Measurements from ENCODE around the gene STK17A.

The STK17A gene

DNA sequence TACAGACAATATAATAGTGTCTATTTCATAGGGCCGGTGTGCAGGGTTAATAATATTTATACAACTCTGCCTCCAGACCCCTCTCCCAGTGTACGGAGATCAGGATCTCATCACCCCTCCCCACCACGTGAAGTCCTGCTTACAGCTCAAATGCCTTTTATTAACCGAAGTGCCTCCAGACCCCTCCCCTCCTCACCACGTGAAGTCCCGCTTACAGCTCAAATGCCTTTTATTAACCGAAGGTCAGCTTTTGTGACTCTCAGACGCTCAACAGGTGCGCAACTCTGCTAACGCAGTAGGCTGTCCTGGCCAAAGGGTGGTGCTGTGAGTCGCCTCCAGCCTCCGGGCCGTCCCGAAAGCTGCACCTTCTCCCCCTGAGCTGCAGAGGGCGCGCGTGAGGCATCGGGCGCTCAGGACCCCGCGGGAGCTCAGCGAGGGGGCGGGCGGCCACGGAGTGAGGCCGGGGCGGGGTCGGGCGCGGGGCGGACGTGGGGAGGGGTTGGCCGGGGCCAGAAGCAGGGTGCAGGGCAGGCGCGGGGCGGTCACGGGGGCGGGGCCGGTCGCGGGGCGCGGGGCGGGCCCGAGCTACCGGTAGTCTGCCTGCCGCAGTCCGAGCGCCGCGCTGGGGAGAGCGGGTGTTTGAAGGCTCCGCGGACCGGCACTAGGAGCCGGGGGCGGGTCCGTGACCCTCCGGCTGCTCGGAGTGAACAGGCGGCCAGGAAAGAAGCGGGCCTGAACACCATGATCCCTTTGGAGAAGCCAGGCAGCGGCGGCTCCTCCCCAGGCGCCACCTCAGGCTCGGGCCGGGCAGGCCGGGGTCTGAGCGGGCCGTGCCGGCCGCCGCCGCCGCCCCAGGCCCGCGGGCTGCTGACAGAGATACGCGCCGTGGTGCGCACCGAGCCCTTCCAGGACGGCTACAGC is at the start of gene STK17A:
Gene STK17A, plus strand, starts transcription at position 606 of the 921 bp plus-strand sequence. Its CDS starts 136 bp downstream, at position 742.
- DNase-seq (ENCODE audit: insufficient read length, low spot score): peak; percentile 94
- FAIRE-seq: peak; percentile 78
- peak; percentile 98 for TF ChIP-seq POLR2A (IDR thresholded peaks at IDR 0.05; ENCODE audit: low read depth, low read length)

- no peak for FAIRE-seq
- no peak for TF ChIP-seq POLR2A (IDR thresholded peaks at IDR 0.05; ENCODE audit: low read depth, low read length)
- DNase-seq (ENCODE audit: insufficient read length, low spot score): no peak
Observed at GRCh38 chr7:43533801-43534479, 49.0 kb upstream of the STK17A start.

- TF ChIP-seq POLR2A (IDR thresholded peaks at IDR 0.05; ENCODE audit: low read depth, low read length): no peak
- FAIRE-seq (no peak), DNase-seq (ENCODE audit: insufficient read length, low spot score) (no peak)
Observed at GRCh38 chr7:43535031-43535451, 47.9 kb upstream of the STK17A start.

- FAIRE-seq (peak; percentile 6), DNase-seq (ENCODE audit: insufficient read length, low spot score) (peak; percentile 68)
- no peak for TF ChIP-seq POLR2A (IDR thresholded peaks at IDR 0.05; ENCODE audit: low read depth, low read length)
Observed at GRCh38 chr7:43535810-43536585, 46.9 kb upstream of the STK17A start.

DNA sequence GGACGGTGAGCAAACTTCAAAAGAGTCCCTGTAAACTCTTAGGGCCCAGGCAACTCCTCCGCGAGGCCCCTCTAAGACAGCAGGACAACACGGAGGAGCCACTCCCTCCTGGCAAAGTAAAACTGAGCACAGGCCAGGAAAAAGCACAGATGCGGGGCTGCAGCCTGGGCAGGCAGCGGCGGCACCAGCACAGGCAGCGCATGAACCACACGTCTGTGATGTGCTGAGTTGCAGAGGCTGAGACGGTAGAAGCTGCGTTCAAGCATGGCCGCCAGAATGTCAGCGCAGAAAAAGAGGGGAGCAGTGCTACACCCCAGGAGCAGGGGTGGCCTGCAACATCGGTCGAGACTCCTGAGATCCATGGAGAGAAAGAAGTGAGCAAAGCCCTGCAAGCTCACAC is 46.1 kb upstream of the STK17A start:
- FAIRE-seq (no peak), DNase-seq (ENCODE audit: insufficient read length, low spot score) (no peak)
- no peak for TF ChIP-seq POLR2A (IDR thresholded peaks at IDR 0.05; ENCODE audit: low read depth, low read length)

DNA sequence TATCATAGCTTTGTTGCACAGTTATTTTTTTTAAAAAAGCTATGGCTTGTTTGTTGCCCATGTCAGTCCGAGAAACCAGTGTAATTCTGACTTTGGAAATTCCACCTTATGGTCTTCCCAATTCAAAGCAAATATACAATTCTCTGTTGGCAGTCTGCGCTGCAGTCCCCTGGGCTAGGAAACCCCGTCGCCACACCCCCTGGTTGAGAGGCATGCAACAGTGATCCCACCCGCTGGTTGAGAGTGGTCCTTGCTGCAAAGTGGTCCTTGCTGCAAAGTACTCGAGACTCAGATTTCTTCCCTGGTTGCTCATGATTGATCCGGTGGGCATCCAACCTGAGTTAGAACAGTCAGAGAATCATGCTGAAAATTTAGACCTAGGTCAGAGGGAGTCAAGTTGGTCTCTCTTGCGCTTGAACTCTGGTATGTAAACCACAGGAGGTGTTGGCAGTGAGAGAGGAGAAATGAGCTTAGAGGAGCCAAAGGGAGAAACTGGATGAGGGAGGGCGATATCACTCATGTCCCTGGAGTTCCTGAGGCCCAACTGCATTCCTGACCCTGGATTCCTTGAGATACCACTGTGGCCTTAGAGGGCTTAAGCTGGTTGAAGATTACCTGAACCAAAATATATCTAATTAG is 45.0 kb upstream of the STK17A start:
- peak; percentile 42 for DNase-seq (ENCODE audit: insufficient read length, low spot score)
- TF ChIP-seq POLR2A (IDR thresholded peaks at IDR 0.05; ENCODE audit: low read depth, low read length): no peak
- no peak for FAIRE-seq

- TF ChIP-seq POLR2A (IDR thresholded peaks at IDR 0.05; ENCODE audit: low read depth, low read length): no peak
- FAIRE-seq (no peak), DNase-seq (ENCODE audit: insufficient read length, low spot score) (no peak)
Observed at GRCh38 chr7:43538404-43538771, 44.5 kb upstream of the STK17A start.

- no peak for DNase-seq (ENCODE audit: insufficient read length, low spot score)
- no peak for TF ChIP-seq POLR2A (IDR thresholded peaks at IDR 0.05; ENCODE audit: low read depth, low read length)
- no peak for FAIRE-seq
Observed at GRCh38 chr7:43540471-43540870, 42.4 kb upstream of the STK17A start.

DNA sequence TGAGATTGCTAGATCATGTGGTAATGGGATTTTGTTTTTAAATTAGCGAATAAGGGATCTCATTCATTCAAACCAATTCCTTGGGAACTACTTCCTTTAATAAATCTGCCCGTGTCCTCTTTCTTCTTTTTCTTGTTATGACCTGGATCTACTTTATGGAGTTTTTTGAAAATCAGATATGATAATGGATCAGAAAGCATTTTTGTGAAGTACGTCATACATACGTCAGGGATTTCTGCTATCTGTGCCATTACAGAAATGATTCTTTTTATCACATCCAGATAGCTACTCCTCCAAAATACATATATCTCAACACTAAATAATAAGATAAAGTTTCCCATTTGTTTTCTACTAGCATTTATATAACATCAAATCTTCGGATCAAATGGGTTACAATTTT is 40.2 kb upstream of the STK17A start:
- DNase-seq (ENCODE audit: insufficient read length, low spot score) (no peak), FAIRE-seq (no peak)
- no peak for TF ChIP-seq POLR2A (IDR thresholded peaks at IDR 0.05; ENCODE audit: low read depth, low read length)

GRCh38 chr7:43546231-43546630 is 36.7 kb upstream of the STK17A start:
- no peak for TF ChIP-seq POLR2A (IDR thresholded peaks at IDR 0.05; ENCODE audit: low read depth, low read length)
- FAIRE-seq (no peak), DNase-seq (ENCODE audit: insufficient read length, low spot score) (no peak)

DNA sequence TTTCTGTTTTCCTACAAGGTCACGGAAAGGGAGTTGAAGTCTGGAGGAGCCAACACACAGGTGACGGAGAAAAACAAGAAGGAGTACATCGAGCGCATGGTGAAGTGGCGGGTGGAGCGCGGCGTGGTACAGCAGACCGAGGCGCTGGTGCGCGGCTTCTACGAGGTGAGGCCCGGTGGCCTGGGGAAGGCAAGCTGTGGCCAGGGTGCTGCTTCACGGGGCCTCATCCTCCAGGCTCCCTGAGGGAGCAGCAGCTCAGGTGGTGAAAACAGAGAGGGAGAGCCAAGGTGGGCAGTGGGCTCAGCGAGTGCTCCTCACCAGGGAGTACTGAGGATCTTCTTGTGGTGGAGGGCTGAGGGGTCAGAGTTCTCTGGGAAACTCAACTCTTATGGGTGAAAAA is 32.5 kb upstream of the STK17A start:
- no peak for FAIRE-seq
- TF ChIP-seq POLR2A (IDR thresholded peaks at IDR 0.05; ENCODE audit: low read depth, low read length): 0 out of 2 replicates have a peak, but pooled peaks have one; percentile 12

DNA sequence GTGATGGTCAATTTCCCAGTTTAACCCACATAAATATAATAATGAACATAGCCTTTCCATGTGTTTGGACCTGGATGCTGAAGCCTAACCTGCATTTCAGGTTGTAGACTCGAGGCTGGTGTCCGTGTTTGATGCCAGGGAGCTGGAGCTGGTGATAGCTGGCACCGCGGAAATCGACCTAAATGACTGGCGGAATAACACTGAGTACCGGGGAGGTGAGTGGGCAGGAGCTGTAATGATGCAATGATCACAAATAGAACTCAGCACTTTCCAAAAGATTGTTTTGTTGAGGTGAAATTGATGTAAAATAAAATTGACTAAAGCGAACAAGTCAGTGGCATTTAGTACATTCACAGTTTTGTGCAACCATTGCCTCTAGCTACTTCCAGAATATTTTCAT is 30.8 kb upstream of the STK17A start:
- DNase-seq (ENCODE audit: insufficient read length, low spot score) (no peak), FAIRE-seq (no peak)
- no peak for TF ChIP-seq POLR2A (IDR thresholded peaks at IDR 0.05; ENCODE audit: low read depth, low read length)

More for the DNA sequence above, 32.5 kb upstream of the STK17A start:
- no peak for DNase-seq (ENCODE audit: insufficient read length, low spot score)

GRCh38 chr7:43553999-43554398 is 28.9 kb upstream of the STK17A start:
- DNase-seq (ENCODE audit: insufficient read length, low spot score) (no peak), FAIRE-seq (no peak)
- no peak for TF ChIP-seq POLR2A (IDR thresholded peaks at IDR 0.05; ENCODE audit: low read depth, low read length)
